ENCODE results near the gene NAALADL2. TPM values are rescaled to one million over a fixed set of nuclear protein-coding genes. Genes with fewer than 3 reads are reported as not detected.

Gene NAALADL2
- total and polyA plus RNA-seq, 2 of the 4 experiments (the other 2 are of a cell fraction): 3.8 to 19.2 TPM

DNA sequence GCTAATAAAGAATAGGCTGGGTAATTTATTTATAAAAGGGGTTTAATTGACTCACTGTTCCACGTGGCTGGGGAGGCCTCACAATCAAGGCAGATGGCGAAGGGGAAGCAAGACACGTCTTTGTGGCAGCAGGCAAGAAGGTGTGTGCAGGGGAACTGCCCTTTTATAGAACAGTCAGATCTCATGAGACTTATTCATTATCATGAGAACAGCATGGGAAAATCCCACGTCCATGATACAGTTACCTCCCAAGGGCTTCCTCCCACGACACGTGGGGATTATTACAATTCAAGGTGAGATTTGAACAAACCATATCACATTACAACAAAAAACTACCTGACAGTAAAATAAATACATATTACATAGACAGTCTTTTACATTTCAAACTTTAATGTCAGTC, 414.9 kb downstream of the NAALADL2 start:
- dilution Hi-C loops (cut with HindIII; ENCODE audit: low sequenced_read_pairs, unreplicated experiment) (no loop called here), intact Hi-C loops (cut with micrococcal nuclease) (loop anchor here (5.0 kb wide), 1 partner anchor 327 kb away; no protein-coding TSS in a partner anchor), in situ Hi-C loops (cut with MboI; ENCODE audit: low sequenced_read_pairs) (no loop called here)
- Histone ChIP-seq H3K36me3 (ENCODE audit: control insufficient read depth, insufficient read depth, low read length) (no peaks in the 10 kb centered on the region), H3K4me3 (ENCODE audit: insufficient read depth, low read depth, low read length) (no peak overlapping the region), H3K4me2 (ENCODE audit: low read depth, low read length) (no peak overlapping the region), H2BK5ac (ENCODE audit: low read depth, low read length, poor library complexity, severe bottlenecking) (no peak overlapping the region), H3K9ac (ENCODE audit: low read depth, low read length) (no peak overlapping the region), H4K91ac (ENCODE audit: insufficient read depth, low read depth, low read length) (peak overlapping the region; percentile 51; the same call in 1 of the 2 replicates), H3K56ac (ENCODE audit: extremely low read depth, insufficient read depth, low read length) (no peak overlapping the region), H3K79me1 (ENCODE audit: low read depth in 1 of 2, low read length in 2 of 2) (no peaks in the 10 kb centered on the region; a peak in 1 of 4 replicates), H3K4ac (ENCODE audit: low read depth, low read length) (peak overlapping the region; percentile 48; the same call in 1 of the 2 replicates), H2BK120ac (ENCODE audit: low read depth, low read length) (no peak overlapping the region), H3K27ac (ENCODE audit: insufficient read depth, low read length) (no peak overlapping the region), H4K5ac (ENCODE audit: low read depth, low read length) (no peak overlapping the region), H3K18ac (ENCODE audit: low read depth, low read length) (no peak overlapping the region; the same call in 1 of the 2 replicates), H2BK20ac (ENCODE audit: low read depth, low read length) (peak overlapping the region; percentile 58; the same call in 1 of the 2 replicates), H4K8ac (ENCODE audit: low read depth in 2 of 2, low read length in 2 of 2) (no peak overlapping the region), H3K14ac (replicated peaks; ENCODE audit: low read depth, low read length) (no peak overlapping the region), H2AK9ac (replicated peaks; ENCODE audit: low read depth, low read length, poor library complexity) (no peak overlapping the region), H2AFZ (replicated peaks; ENCODE audit: low read length, poor library complexity) (no peak overlapping the region), H2BK15ac (ENCODE audit: low read depth, low read length) (no peak overlapping the region), H2AK5ac (ENCODE audit: low read depth, low read length) (no peak overlapping the region), H3K27me3 (ENCODE audit: control insufficient read depth, insufficient read depth, low read length) (no peaks in the 10 kb centered on the region), H3K9me3 (ENCODE audit: control insufficient read depth, insufficient read depth, low read length) (no peaks in the 10 kb centered on the region), H3K9me1 (ENCODE audit: insufficient read depth, low read length) (peaks cover 2% of the 10 kb centered on the region; the same call in 1 of the 2 replicates), H3K23ac (ENCODE audit: low read depth, low read length) (no peak overlapping the region), H3K4me1 (ENCODE audit: control insufficient read depth, insufficient read depth, low read length) (peaks cover 4% of the 10 kb centered on the region; the same call in 1 of the 2 replicates), H4K20me1 (ENCODE audit: insufficient read depth, low read length) (no peaks in the 10 kb centered on the region)
- ATAC-seq (ENCODE audit: low read depth) (no peak), DNase-seq (no peak)
- no TSS peak for BruUV-seq (replicated peaks)
- TF ChIP-seq SMC3 (IDR thresholded peaks at IDR 0.05; ENCODE audit: low read depth, low read length) (no peak), CHD1 (IDR thresholded peaks at IDR 0.05; ENCODE audit: low read depth, low read length) (no peak), FOS (IDR thresholded peaks at IDR 0.05; ENCODE audit: low read depth, low read length) (no peak), RAD21 (IDR thresholded peaks at IDR 0.05; ENCODE audit: low read length) (no peak), POLR2A (IDR thresholded peaks at IDR 0.05; ENCODE audit: low read depth, low read length) (no peak), RCOR1 (IDR thresholded peaks at IDR 0.05; ENCODE audit: insufficient replicate concordance, low read length) (no peak)
- TF ChIP-seq, protein P1, sequence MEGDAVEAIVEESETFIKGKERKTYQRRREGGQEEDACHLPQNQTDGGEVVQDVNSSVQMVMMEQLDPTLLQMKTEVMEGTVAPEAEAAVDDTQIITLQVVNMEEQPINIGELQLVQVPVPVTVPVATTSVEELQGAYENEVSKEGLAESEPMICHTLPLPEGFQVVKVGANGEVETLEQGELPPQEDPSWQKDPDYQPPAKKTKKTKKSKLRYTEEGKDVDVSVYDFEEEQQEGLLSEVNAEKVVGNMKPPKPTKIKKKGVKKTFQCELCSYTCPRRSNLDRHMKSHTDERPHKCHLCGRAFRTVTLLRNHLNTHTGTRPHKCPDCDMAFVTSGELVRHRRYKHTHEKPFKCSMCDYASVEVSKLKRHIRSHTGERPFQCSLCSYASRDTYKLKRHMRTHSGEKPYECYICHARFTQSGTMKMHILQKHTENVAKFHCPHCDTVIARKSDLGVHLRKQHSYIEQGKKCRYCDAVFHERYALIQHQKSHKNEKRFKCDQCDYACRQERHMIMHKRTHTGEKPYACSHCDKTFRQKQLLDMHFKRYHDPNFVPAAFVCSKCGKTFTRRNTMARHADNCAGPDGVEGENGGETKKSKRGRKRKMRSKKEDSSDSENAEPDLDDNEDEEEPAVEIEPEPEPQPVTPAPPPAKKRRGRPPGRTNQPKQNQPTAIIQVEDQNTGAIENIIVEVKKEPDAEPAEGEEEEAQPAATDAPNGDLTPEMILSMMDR (conservative IDR thresholded peaks at IDR 0.05; ENCODE audit: low read depth, low read length): no peak
- no CpG with 5 or more reads among the region's 6 CpGs for WGBS, 2 experiments (ENCODE audit: extremely low coverage in 2 of 2, insufficient read length in 1 of 2)
- ChIA-PET CTCF (no interaction called here), POLR2A (ENCODE audit: unreplicated experiment) (no interaction called here)

Measured in IMR-90 (cell line).